ENCODE results near the gene KLHL15. TPM values are rescaled to one million over a fixed set of nuclear protein-coding genes. Genes with fewer than 3 reads are reported as not detected.
"Not testable (repeated sequence)": the region's sequence is repeated elsewhere in the genome, so short reads cannot be mapped to it uniquely, and the experiment has no call there.

KLHL15 gene
- 10 to 100 TPM; 17.9 to 19.9 TPM for total RNA-seq

GRCh38 chrX:24027086-24027485 is at the start of gene KLHL15:
TSS of gene KLHL15 (minus strand) at chrX:24027186. CDS start at chrX:24006693, 20,493 bp downstream.
- Mint-ChIP-seq H3K27ac (peak within 1 kb of the TSS; percentile 94), H3K4me3 (peak within 1 kb of the TSS; percentile 84 to 95), H3K27me3 (ENCODE audit: low read depth) (peaks cover 23% of the 10 kb centered on the region), H3K36me3 (ENCODE audit: insufficient read depth in 2 of 2) (peaks cover 5 to 17% of the 10 kb centered on the region in 2 donors), H3K4me1 (ENCODE audit: low read depth) (peaks cover 6% of the 10 kb centered on the region), H3K9me3 (no peaks in the 10 kb centered on the region)
- DNase-seq (no peak), ATAC-seq (replicated peaks in 1 of 2) (no peak)

- H3K4me3 Mint-ChIP-seq: no peak overlapping the region
- no peak for DNase-seq
- no peaks in the 10 kb centered on the region for H3K4me1 Mint-ChIP-seq (ENCODE audit: low read depth)
- no peaks in the 10 kb centered on the region for H3K27me3 Mint-ChIP-seq (ENCODE audit: low read depth)
- peaks cover 2 to 61% of the 10 kb centered on the region in 2 donors for H3K36me3 Mint-ChIP-seq (ENCODE audit: insufficient read depth in 2 of 2)
- no peak overlapping the region for H3K27ac Mint-ChIP-seq
- H3K9me3 Mint-ChIP-seq: no peaks in the 10 kb centered on the region
- ATAC-seq (replicated peaks in 1 of 2): no peak
Measured at GRCh38 chrX:24069877-24070276, 42.9 kb upstream of the KLHL15 start.

- DNase-seq: no peak
- Mint-ChIP-seq H3K4me3 (no peak overlapping the region), H3K36me3 (ENCODE audit: insufficient read depth in 2 of 2) (peaks cover 2 to 54% of the 10 kb centered on the region in 2 donors), H3K9me3 (no peaks in the 10 kb centered on the region), H3K27ac (no peak overlapping the region), H3K27me3 (ENCODE audit: low read depth) (no peaks in the 10 kb centered on the region), H3K4me1 (ENCODE audit: low read depth) (peaks cover 6% of the 10 kb centered on the region)
- no peak for ATAC-seq (replicated peaks in 1 of 2)
Measured at GRCh38 chrX:24063488-24063887, 36.5 kb upstream of the KLHL15 start.

- DNase-seq (no peak), ATAC-seq (replicated peaks in 1 of 2) (peak; percentile 8 to 18)
- no peaks in the 10 kb centered on the region for H3K27me3 Mint-ChIP-seq (ENCODE audit: low read depth)
- H3K9me3 Mint-ChIP-seq: no peaks in the 10 kb centered on the region
- peaks cover 2 to 13% of the 10 kb centered on the region in 2 donors for H3K36me3 Mint-ChIP-seq (ENCODE audit: insufficient read depth in 2 of 2)
- H3K4me3 Mint-ChIP-seq: no peak overlapping the region
- peaks cover 6% of the 10 kb centered on the region for H3K4me1 Mint-ChIP-seq (ENCODE audit: low read depth)
- no peak overlapping the region for H3K27ac Mint-ChIP-seq
Measured at GRCh38 chrX:24055043-24055356, 28.0 kb upstream of the KLHL15 start.

- ATAC-seq (replicated peaks in 1 of 2): peak; percentile 88 to 89
- H3K4me1 Mint-ChIP-seq (ENCODE audit: low read depth): peaks cover 6% of the 10 kb centered on the region
Measured at GRCh38 chrX:24054182-24055042, 27.4 kb upstream of the KLHL15 start, which contains the start of gene EIF2S3. TSS of gene EIF2S3 (plus strand) at chrX:24054956. CDS start at chrX:24054969, 13 bp downstream.

GRCh38 chrX:24050522-24051318 is 23.7 kb upstream of the KLHL15 start:
- not testable (repeated sequence) for H3K4me1 Mint-ChIP-seq (ENCODE audit: low read depth); H3K9me3 Mint-ChIP-seq; H3K27ac Mint-ChIP-seq; DNase-seq; H3K36me3 Mint-ChIP-seq (ENCODE audit: insufficient read depth in 2 of 2); ATAC-seq (replicated peaks in 1 of 2); H3K27me3 Mint-ChIP-seq (ENCODE audit: low read depth)
- H3K4me3 Mint-ChIP-seq: peak overlapping the region; percentile 27 to 59

More at GRCh38 chrX:24054182-24055042, 27.4 kb upstream of the KLHL15 start, which contains the start of gene EIF2S3:
- H3K27ac Mint-ChIP-seq: no peak within 1 kb of the TSS
- no peak within 1 kb of the TSS for H3K4me3 Mint-ChIP-seq
- H3K9me3 Mint-ChIP-seq: no peaks in the 10 kb centered on the region
- peaks cover 2 to 10% of the 10 kb centered on the region in 2 donors for H3K36me3 Mint-ChIP-seq (ENCODE audit: insufficient read depth in 2 of 2)
- peak; percentile 84 to 93 for DNase-seq
- H3K27me3 Mint-ChIP-seq (ENCODE audit: low read depth): no peaks in the 10 kb centered on the region

- not testable (repeated sequence) for H3K4me1 Mint-ChIP-seq (ENCODE audit: low read depth); H3K36me3 Mint-ChIP-seq (ENCODE audit: insufficient read depth in 2 of 2); ATAC-seq (replicated peaks in 1 of 2); H3K9me3 Mint-ChIP-seq; DNase-seq; H3K27ac Mint-ChIP-seq; H3K4me3 Mint-ChIP-seq; H3K27me3 Mint-ChIP-seq (ENCODE audit: low read depth)
Measured at GRCh38 chrX:24049643-24050042, 22.7 kb upstream of the KLHL15 start.

- H3K4me1 Mint-ChIP-seq (ENCODE audit: low read depth); H3K9me3 Mint-ChIP-seq; H3K27ac Mint-ChIP-seq; DNase-seq; H3K4me3 Mint-ChIP-seq; H3K27me3 Mint-ChIP-seq (ENCODE audit: low read depth); H3K36me3 Mint-ChIP-seq (ENCODE audit: insufficient read depth in 2 of 2); ATAC-seq (replicated peaks in 1 of 2): not testable (repeated sequence)
Measured at GRCh38 chrX:24046060-24046459, 19.1 kb upstream of the KLHL15 start.

- no peaks in the 10 kb centered on the region for H3K36me3 Mint-ChIP-seq (ENCODE audit: insufficient read depth in 2 of 2)
- no peaks in the 10 kb centered on the region for H3K4me1 Mint-ChIP-seq (ENCODE audit: low read depth)
- H3K9me3 Mint-ChIP-seq: no peaks in the 10 kb centered on the region
- peaks cover 9% of the 10 kb centered on the region for H3K27me3 Mint-ChIP-seq (ENCODE audit: low read depth)
- no peak overlapping the region for H3K27ac Mint-ChIP-seq
- no peak overlapping the region for H3K4me3 Mint-ChIP-seq
- DNase-seq (no peak), ATAC-seq (replicated peaks in 1 of 2) (no peak)
Measured at GRCh38 chrX:24037729-24038128, 10.7 kb upstream of the KLHL15 start.

GRCh38 chrX:24034485-24034884 is 7.5 kb upstream of the KLHL15 start:
- Mint-ChIP-seq H3K4me1 (ENCODE audit: low read depth) (peaks cover 6% of the 10 kb centered on the region), H3K4me3 (no peak overlapping the region), H3K27ac (no peak overlapping the region), H3K36me3 (ENCODE audit: insufficient read depth in 2 of 2) (no peaks in the 10 kb centered on the region), H3K9me3 (no peaks in the 10 kb centered on the region), H3K27me3 (ENCODE audit: low read depth) (peaks cover 24% of the 10 kb centered on the region)
- no peak for ATAC-seq (replicated peaks in 1 of 2)
- DNase-seq: no peak

- Mint-ChIP-seq H3K36me3 (ENCODE audit: insufficient read depth in 2 of 2) (peaks cover 1 to 7% of the 10 kb centered on the region in 2 donors), H3K4me1 (ENCODE audit: low read depth) (peaks cover 6% of the 10 kb centered on the region), H3K4me3 (no peak overlapping the region), H3K27me3 (ENCODE audit: low read depth) (peaks cover 29% of the 10 kb centered on the region), H3K9me3 (no peaks in the 10 kb centered on the region), H3K27ac (no peak overlapping the region)
- no peak for ATAC-seq (replicated peaks in 1 of 2)
- no peak for DNase-seq
Measured at GRCh38 chrX:24030597-24030996, 3.6 kb upstream of the KLHL15 start.

- no peak for ATAC-seq (replicated peaks in 1 of 2)
- Mint-ChIP-seq H3K36me3 (ENCODE audit: insufficient read depth in 2 of 2) (peaks cover 5 to 17% of the 10 kb centered on the region in 2 donors), H3K27me3 (ENCODE audit: low read depth) (peaks cover 28% of the 10 kb centered on the region), H3K9me3 (no peaks in the 10 kb centered on the region), H3K4me1 (ENCODE audit: low read depth) (peaks cover 6% of the 10 kb centered on the region), H3K4me3 (no peak overlapping the region), H3K27ac (no peak overlapping the region)
- no peak for DNase-seq
Measured at GRCh38 chrX:24027985-24028384, 999 bp upstream of the KLHL15 start.

- no peak for DNase-seq
- H3K27ac Mint-ChIP-seq: peak overlapping the region; percentile 81
- peaks cover 23% of the 10 kb centered on the region for H3K27me3 Mint-ChIP-seq (ENCODE audit: low read depth)
- H3K9me3 Mint-ChIP-seq: no peaks in the 10 kb centered on the region
- peak overlapping the region; percentile 84 to 95 for H3K4me3 Mint-ChIP-seq
- peaks cover 12% of the 10 kb centered on the region for H3K4me1 Mint-ChIP-seq (ENCODE audit: low read depth)
- peaks cover 7 to 22% of the 10 kb centered on the region in 2 donors for H3K36me3 Mint-ChIP-seq (ENCODE audit: insufficient read depth in 2 of 2)
- ATAC-seq (replicated peaks in 1 of 2): no peak
Measured at GRCh38 chrX:24026432-24026831, 554 bp downstream of the KLHL15 start.
